Neural cell (in vitro differentiated cells): Measurements from ENCODE around the gene BCL2. TPM values are rescaled to one million over a fixed set of nuclear protein-coding genes. Genes with fewer than 3 reads are reported as not detected.

Experiments
- H2AFZ ChIP-seq: fragments of 200-600, 300-800 bp; sonication (generic), shearing (Covaris generic); 2 replicates; pipeline ENCODE4 v1.6.0; 2014; ENCODE audit warnings: low read depth, mild to moderate bottlenecking, antibody characterized with exemption, low read length, moderate library complexity
- H3F3A ChIP-seq: fragments of 200-600 bp; shearing (Covaris generic); 2 replicates; pipeline ENCODE4 v1.6.1; 2016; ENCODE audit warnings: mild to moderate bottlenecking, moderate library complexity, mixed read lengths, antibody characterized with exemption, low read length; ENCODE audit not compliant: insufficient read depth, poor library complexity, severe bottlenecking
- H3K27ac ChIP-seq: fragments of 200-600, 300-800 bp; sonication (generic), shearing (Covaris generic); 2 replicates; pipeline ENCODE4 v1.5.1; 2014; ENCODE audit warnings: mild to moderate bottlenecking, low read length, moderate library complexity
- H3K27me3 ChIP-seq: fragments of 300-800, 200-600 bp; sonication (generic), shearing (Covaris generic); 2 replicates; pipeline ENCODE4 v1.6.0; 2014; ENCODE audit warnings: mild to moderate bottlenecking, low read depth, low read length, moderate library complexity; ENCODE audit not compliant: insufficient read depth
- H3K36me3 ChIP-seq: fragments of 300-800, 200-600 bp; sonication (generic), shearing (Covaris generic); 2 replicates; pipeline ENCODE4 v1.5.1; 2014; ENCODE audit warnings: mild to moderate bottlenecking, antibody characterized with exemption, low read length, moderate library complexity; ENCODE audit not compliant: insufficient read depth
- H3K4me2 ChIP-seq: fragments of 300-800, 200-600 bp; sonication (generic), shearing (Covaris generic); 2 replicates; pipeline ENCODE4 v1.6.0; 2014; ENCODE audit warnings: mild to moderate bottlenecking, low read length
- H3K4me3 ChIP-seq: fragments of 300-800, 200-600 bp; sonication (generic), shearing (Covaris generic); 2 replicates; pipeline ENCODE4 v1.5.1; 2014; ENCODE audit warnings: mild to moderate bottlenecking, low read length, moderate library complexity
- H3K79me2 ChIP-seq: fragments of 200-600 bp; shearing (Covaris generic); replicated peaks from 2 replicates; pipeline ENCODE4 v1.6.0; 2014; ENCODE audit warnings: mild to moderate bottlenecking, low read length, moderate library complexity; ENCODE audit not compliant: insufficient read depth
- H3K9ac ChIP-seq: fragments of 300-800, 200-600 bp; sonication (generic), shearing (Covaris generic); 2 replicates; pipeline ENCODE4 v1.6.1; 2016; ENCODE audit warnings: mild to moderate bottlenecking, low read length, mixed read lengths
- H3K9me2 ChIP-seq: fragments of 200-600 bp; shearing (Covaris generic); 2 replicates; pipeline ENCODE4 v1.6.1; 2016; ENCODE audit warnings: mild to moderate bottlenecking, low read length, mixed read lengths; ENCODE audit not compliant: insufficient read depth
- H3K9me3 ChIP-seq: fragments of 200-600, 300-800 bp; sonication (generic), shearing (Covaris generic); 2 replicates; pipeline ENCODE4 v1.6.1; 2016; ENCODE audit warnings: mild to moderate bottlenecking, mixed run types, low read length, moderate library complexity, mixed read lengths
- H4K20me1 ChIP-seq: fragments of 200-600 bp; shearing (Covaris generic); 2 replicates; pipeline ENCODE4 v1.6.1; 2016; ENCODE audit warnings: mild to moderate bottlenecking, mixed run types; ENCODE audit not compliant: insufficient read depth
- CTCF ChIP-seq: fragments of 450-650 bp; IDR thresholded peaks from 2 replicates; pipeline ENCODE4 v1.5.1; 2014; ENCODE audit warnings: antibody characterized with exemption, mild to moderate bottlenecking, moderate library complexity; ENCODE audit not compliant: poor library complexity, severe bottlenecking
- EP300 ChIP-seq: fragments of 450-650 bp; conservative IDR thresholded peaks from 2 replicates; pipeline ENCODE4 v1.6.1; 2014; ENCODE audit warnings: antibody characterized with exemption, mild to moderate bottlenecking, moderate library complexity; ENCODE audit not compliant: poor library complexity, severe bottlenecking
- EZH2 ChIP-seq: fragments of 200-600, 300-800 bp; shearing (Covaris generic), sonication (generic); IDR thresholded peaks from 2 replicates; pipeline ENCODE4 v1.6.1; 2014; ENCODE audit warnings: antibody characterized with exemption, low read length, borderline replicate concordance, mild to moderate bottlenecking; ENCODE audit not compliant: insufficient read depth, poor library complexity, severe bottlenecking
- MXI1 ChIP-seq: fragments of 450-650 bp; conservative IDR thresholded peaks from 2 replicates; pipeline ENCODE4 v1.6.1; 2014; ENCODE audit warnings: antibody characterized with exemption, mild to moderate bottlenecking; ENCODE audit not compliant: poor library complexity, severe bottlenecking
- POLR2AphosphoS5 ChIP-seq: IDR thresholded peaks from 2 replicates; pipeline ENCODE4 v1.6.1; 2012
- RAD21 ChIP-seq: fragments of 450-650 bp; conservative IDR thresholded peaks from 2 replicates; pipeline ENCODE4 v1.6.1; 2014; ENCODE audit warnings: antibody characterized with exemption, mild to moderate bottlenecking, moderate library complexity
- REST ChIP-seq: IDR thresholded peaks from 2 replicates; pipeline ENCODE4 v1.6.1; 2012; ENCODE audit warnings: borderline replicate concordance
- SMC3 ChIP-seq: fragments of 450-650 bp; conservative IDR thresholded peaks from 2 replicates; pipeline ENCODE4 v1.6.1; 2014; ENCODE audit warnings: antibody characterized with exemption, mild to moderate bottlenecking, moderate library complexity; ENCODE audit not compliant: poor library complexity
- TAF1 ChIP-seq: IDR thresholded peaks from 2 replicates; pipeline ENCODE4 v1.6.1; 2012; ENCODE audit warnings: low read depth
- polyA plus RNA-seq: library from polyadenylated mRNA; depleted of rRNA; stranded (reverse); fragments of >200 nt; gene quantifications from 2 replicates; pipeline ENCODE4 v1.2.3, GENCODE V29; 2014

Gene BCL2
- polyA plus RNA-seq, 1 donor from 2014 or later: 3.4 TPM

GRCh38 chr18:63207835-63208234 is 111.7 kb downstream of the BCL2 start:
- H3K79me2 ChIP-seq: no peaks in the 10 kb centered on the region
- H2AFZ ChIP-seq: no peak overlapping the region
- H3K9ac ChIP-seq: no peak overlapping the region
- no peaks in the 10 kb centered on the region for H3K27me3 ChIP-seq
- TF ChIP-seq RAD21 (no peak), CTCF (no peak), SMC3 (no peak)
- no peak overlapping the region for H3K4me3 ChIP-seq
- H3K9me3 ChIP-seq: no peaks in the 10 kb centered on the region
- H3K36me3 ChIP-seq: no peaks in the 10 kb centered on the region
- H3K27ac ChIP-seq: no peak overlapping the region
- H4K20me1 ChIP-seq: no peaks in the 10 kb centered on the region
- H3K9me2 ChIP-seq: no peaks in the 10 kb centered on the region
- H3F3A ChIP-seq: no peaks in the 10 kb centered on the region
- no peak overlapping the region for H3K4me2 ChIP-seq

- no peaks in the 10 kb centered on the region for H4K20me1 ChIP-seq
- no peak overlapping the region for H3K27ac ChIP-seq
- H3K4me3 ChIP-seq: no peak overlapping the region
- no peaks in the 10 kb centered on the region for H3K36me3 ChIP-seq
- no peak overlapping the region for H3K4me2 ChIP-seq
- no peak for TF ChIP-seq POLR2AphosphoS5
- no peak for TF ChIP-seq CTCF
- no peak for TF ChIP-seq TAF1
- no peak for TF ChIP-seq EZH2
- TF ChIP-seq SMC3: no peak
- TF ChIP-seq EP300: no peak
- TF ChIP-seq RAD21: no peak
- TF ChIP-seq REST: no peak
- no peak for TF ChIP-seq MXI1
- H3F3A ChIP-seq: no peaks in the 10 kb centered on the region
- H3K79me2 ChIP-seq: no peaks in the 10 kb centered on the region
- H3K27me3 ChIP-seq: no peaks in the 10 kb centered on the region
- H3K9me3 ChIP-seq: no peaks in the 10 kb centered on the region
- H3K9ac ChIP-seq: no peak overlapping the region
- H2AFZ ChIP-seq: no peak overlapping the region
- no peaks in the 10 kb centered on the region for H3K9me2 ChIP-seq
Measured at GRCh38 chr18:63207143-63207790, 112.3 kb downstream of the BCL2 start.
